ENCODE data around the gene SFRP5. TPM values are rescaled to one million over a fixed set of nuclear protein-coding genes. Genes with fewer than 3 reads are reported as not detected.

The SFRP5 gene
- total RNA-seq, 1 experiment from 2014 or later: 3.0 TPM

GRCh38 chr10:97785731-97786130 is 13.9 kb upstream of the SFRP5 start:
- no peak for DNase-seq (ENCODE audit: low read depth)

GRCh38 chr10:97785231-97785630 is 13.4 kb upstream of the SFRP5 start:
- DNase-seq (ENCODE audit: low read depth): no peak

DNA sequence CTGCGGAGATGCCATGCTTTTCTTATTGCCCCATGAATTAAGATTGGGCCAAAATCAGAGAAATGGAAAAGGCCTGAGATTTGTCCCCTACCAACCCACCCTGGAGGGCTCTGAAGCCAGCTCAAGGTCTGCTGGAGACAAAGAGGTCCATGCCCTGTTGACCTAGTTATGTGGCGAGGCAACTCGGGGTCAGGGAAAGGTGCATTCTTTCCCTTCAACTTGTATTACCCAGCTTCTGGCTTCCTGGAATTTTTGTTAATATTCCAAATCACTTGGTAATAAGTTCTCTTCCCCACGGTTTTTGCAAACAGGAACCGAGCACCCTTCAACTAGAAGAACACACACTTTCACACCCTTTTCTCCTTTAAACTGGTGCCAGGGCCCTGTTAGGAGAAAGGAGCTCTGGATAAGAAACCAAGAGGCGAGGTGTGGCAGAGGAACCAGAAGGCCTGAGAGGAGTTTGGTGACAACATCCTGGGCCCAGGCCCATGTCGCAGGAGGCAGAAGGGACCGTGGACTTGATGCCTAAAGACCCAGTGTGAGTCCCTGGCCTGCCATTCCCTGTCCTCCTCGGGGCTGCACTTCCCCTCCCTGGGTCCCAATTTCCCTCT is 12.5 kb upstream of the SFRP5 start:
- DNase-seq (ENCODE audit: low read depth): no peak

- DNase-seq (ENCODE audit: low read depth): peak; percentile 29
Measured at GRCh38 chr10:97782455-97783228, 10.8 kb upstream of the SFRP5 start.

DNA sequence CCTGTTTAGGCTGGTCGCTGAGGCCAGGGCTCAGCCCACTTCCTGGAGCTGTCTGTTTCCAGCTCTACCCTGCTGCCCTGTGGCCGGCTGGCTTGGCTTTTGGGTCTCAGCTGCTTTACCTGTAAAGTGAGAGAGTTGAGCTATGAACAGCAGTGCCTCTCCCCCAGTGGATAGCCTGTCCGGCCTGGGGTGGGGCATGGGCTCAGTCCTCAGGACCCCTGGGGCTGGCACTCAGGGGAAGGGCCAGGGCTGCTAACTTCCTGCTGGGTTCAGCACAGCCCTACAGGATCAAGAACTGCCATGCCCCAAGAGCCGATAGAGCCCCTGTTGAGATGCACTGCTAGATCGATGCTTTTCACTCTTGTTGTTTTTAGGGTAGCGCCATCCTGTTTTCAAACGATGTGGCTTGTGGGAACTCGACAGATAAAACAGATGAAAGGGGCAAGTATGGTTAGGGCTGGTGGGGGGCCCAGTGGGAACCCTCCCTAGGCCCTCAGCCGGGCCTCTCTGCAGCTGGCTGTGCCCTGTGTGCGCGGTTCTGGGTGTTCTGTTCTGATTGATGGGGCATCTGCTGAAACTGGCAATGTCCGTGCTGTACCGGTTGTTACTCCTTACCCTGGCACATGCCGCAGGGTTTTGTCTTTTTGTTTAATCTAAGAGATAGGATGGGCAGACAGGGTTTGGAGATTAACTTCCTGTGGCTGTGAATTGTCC is 10.0 kb upstream of the SFRP5 start:
- no peak for DNase-seq (ENCODE audit: low read depth)

- DNase-seq (ENCODE audit: low read depth): peak; percentile 37
Measured at GRCh38 chr10:97780841-97781617, 9.2 kb upstream of the SFRP5 start.

DNA sequence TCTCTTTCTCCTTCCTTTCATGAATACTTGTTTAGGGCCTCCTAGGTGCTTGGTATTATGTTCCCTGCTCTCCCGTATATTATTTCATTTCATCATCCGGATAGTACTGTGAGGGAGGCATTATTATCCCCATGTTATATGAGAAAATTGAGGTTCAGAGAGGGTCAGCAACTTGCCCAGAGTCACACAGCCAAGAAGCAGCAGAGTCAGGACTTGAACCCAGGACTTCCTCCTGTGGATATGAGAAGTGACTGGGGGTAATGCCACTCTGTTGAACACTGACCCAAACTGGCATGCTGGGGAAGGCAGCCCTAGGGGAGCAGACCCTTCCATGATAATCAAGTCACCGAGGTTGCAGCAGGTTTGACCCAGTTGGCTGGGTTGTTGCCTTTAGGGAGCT is 8.2 kb upstream of the SFRP5 start:
- DNase-seq (ENCODE audit: low read depth): no peak

GRCh38 chr10:97779492-97779891 is 7.7 kb upstream of the SFRP5 start:
- no peak for DNase-seq (ENCODE audit: low read depth)

DNA sequence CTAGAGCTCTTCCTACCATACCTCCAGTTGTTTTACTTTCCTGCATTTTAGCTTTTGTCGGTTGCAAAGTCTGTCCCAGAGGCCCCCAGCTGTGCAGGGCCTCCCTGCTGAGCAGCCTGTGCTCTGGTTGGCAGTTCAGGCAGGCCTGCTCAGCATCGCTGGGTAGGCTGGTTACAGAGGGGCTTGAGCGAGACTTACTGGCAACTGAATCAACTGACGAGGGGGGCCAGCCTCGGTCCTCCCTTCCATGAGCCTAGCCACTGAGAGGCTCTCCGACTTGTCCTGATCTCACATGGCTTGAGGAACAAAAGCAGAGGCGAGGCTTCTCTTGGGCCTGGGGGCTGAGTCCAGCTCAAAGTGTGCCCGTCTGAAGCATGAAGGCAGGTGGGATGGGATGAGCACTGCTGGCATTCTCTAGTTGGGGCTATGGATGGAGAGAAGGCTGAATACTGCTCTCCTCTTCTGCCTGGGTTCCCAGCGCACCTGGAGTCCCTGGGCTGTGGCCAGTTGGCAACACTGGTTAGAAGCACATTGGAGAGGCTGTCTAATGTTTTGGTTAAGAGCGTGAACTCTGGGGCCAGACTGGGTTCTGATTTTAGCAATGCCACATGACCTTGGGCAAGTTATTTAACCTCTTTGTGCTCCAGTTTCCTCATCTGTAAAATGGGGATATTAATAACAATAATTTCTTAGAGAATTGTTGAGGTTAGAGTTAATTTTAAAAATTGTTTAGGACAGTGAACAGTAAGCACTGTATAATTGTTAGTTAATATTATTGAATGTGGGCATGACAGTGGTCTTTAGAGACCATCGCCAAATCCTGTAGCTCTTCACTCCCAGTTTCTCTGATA is 6.9 kb upstream of the SFRP5 start:
- no peak for DNase-seq (ENCODE audit: low read depth)

DNA sequence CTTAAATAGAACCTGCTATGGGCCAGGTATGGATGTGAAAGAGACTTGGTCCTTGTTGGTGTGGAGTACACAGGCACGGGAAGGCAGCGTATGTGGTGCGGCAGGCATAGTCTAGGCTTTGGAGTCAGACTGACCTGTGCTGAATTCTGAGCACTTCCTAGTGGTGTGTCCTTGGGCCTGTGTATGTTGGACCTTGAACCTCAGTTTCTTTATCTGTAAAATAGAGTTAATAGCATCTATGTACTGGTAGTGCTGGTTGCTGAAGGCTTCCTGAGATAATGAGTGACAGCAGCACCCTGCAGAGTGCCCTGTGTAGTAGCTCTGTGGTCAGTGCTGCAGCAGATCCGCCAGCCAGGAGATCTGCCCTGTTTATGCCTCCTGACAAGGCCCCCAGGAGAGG is 5.3 kb upstream of the SFRP5 start:
- no peak for DNase-seq (ENCODE audit: low read depth)

DNA sequence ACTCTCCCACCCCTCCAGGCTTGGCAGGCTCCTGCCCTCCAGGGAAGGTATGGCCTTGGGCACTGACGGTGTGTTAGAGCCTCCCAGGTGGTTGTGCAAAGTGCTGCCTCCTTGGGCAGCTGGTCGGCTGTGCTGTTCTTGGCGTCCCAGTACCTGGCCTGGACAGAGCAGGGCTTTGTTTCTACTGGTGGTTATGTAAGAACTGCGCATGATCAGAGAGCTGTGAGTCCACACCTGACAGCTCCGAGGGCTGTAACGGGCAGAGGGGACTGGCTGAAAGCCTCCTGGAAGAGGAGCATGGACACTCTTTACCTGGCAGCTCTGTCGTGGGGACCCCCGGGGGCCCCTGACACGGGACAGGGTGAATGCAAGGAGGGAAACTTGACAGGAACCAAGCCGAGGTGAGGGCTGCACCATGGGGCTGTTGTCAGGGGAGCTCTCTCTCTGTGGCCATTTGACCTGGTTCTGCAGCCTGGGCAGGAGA is 3.1 kb upstream of the SFRP5 start:
- no peak for DNase-seq (ENCODE audit: low read depth)

DNA sequence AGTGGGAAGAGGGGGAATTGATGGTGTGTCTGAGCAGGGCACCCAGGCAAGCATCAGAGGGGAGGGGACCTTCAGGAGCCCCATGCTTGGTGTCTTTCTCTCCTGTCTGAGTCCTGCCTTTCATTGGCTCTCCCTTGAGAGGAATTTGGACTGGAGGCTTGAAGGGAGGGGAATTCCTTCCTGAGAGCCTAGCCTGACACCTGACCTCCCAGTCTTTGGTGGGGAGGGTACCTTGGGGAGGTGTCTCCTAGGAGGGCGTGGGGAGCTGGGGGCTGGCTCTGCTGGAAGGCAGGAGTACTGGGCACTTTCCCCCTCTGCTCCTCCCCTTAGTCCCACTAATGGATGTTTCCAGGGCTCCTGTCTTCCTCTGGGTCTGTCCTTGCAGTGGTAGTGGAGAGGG is 1.3 kb upstream of the SFRP5 start:
- no peak for DNase-seq (ENCODE audit: low read depth)

DNA sequence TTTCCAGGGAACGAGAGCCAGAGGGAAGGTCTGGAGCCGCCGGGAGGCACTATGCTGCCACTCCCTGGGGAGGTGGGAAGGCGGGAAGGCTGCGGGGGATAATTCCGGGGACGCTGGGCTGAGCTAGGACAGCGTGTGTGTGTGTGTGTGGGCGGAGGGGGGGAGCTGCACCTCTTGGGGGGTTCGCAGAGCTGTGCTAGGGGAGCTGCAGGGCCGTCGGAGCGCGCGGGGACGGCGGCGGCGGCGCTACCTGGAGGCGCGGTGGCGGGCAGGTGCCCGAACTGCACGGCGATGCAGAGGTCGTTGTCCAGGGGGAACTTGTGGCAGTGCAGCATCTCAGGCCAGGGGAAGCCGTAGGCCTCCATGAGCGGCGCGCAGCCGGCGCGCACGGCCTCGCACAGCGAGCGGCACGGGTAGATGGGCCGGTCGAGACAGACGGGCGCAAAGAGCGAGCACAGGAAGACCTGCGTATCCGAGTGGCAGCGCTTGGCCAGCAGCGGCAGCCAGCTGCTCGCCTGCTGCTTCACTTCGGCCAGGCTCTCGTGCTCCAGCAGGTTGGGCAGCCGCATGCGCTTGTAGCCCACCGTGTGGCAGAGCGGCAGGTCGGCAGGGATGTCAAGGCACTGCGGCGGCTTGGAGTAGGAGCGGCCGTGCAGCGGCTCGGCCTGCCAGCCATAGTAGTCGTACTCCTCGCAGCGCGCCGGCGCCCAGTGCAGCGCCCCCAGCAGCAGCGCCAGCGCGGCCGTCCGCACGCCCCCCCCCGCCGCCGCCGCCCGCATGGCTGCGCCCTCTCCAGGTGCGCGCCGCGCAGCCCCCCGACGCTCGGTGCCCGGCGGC is 526 bp downstream of the SFRP5 start:
- DNase-seq (ENCODE audit: low read depth): peak; percentile 51

DNA sequence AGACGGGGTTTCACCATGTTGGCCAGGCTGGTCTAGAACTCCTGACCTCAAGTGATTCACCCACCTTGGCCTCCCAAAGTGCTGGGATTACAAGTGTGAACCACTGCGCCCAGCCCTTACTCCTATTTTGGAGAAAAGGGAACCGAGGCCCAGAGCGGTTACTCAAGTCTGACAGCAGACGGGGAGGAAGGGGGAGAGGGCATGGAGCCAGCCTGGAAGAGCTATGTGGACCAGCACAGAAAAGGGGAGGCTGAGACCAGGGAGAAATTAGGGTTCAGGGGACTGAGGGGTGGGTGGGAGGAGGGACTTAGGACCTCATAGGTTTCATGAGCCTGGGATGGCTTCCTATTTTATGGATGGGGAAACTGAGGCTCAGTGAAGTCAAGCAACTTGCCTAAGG is 1.5 kb downstream of the SFRP5 start:
- DNase-seq (ENCODE audit: low read depth): no peak

DNA sequence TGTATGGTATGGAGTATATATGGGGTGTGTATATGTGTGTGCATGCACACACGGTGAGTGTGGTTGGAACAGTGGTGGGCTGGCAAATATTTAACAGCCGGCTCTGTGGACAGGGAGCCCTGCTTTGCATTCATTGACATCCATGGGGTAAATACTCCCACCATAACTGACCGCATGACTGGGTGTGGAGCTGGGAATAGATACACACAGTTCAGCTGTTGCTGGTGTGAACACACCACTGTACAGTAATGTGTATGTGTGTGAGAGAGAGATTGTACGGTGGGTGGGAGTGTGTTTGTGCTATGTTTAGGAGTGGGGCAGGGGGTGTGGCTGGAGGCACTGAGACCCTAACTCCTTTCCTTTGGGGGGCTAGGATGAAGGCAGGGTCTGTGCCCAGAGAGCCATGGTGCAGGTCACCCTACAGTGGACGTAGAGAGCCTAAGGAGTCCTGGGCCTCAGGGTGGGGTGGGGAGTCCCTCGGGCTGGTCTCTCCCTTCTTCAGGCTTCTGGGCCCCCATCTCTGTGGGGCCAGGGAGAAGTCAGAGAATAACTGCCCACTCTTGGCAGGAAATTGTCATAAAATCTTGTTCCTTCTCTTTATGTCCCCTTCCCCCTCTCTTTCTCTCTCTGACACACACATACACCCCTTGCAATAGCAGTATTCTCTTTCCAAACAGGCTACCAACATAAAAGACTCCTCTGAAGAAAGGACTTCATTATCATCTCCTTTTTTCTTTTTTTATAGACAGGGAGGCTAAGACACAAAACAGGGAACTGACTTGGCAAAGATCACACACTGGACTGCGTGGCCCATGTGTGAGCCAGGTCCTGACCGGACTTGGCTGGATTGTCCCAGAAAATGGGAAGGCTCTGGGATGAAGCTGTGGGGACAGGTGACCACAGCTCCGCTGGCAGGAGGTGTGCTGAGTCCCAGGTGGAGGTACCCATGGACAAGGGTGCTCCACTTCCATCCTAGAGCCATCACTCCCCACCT is 3.2 kb downstream of the SFRP5 start:
- no peak for DNase-seq (ENCODE audit: low read depth)

GRCh38 chr10:97766996-97767924 is 4.5 kb downstream of the SFRP5 start:
- no peak for DNase-seq (ENCODE audit: low read depth)

- DNase-seq (ENCODE audit: low read depth): no peak
Measured at GRCh38 chr10:97766106-97766810, 5.5 kb downstream of the SFRP5 start.

Data from Daoy (cell line).